ENCODE data around the gene NHERF1. TPM values are rescaled to one million over a fixed set of nuclear protein-coding genes. Genes with fewer than 3 reads are reported as not detected.

Gene NHERF1
- polyA plus RNA-seq, 1 of the 3 experiments (the other 2 are of a cell fraction): 40.1 TPM

- Histone ChIP-seq H3K4me3 (ENCODE audit: low read depth in 2 of 2, low read length in 1 of 2) (no peak overlapping the region), H3K4me2 (no peak overlapping the region), H3F3A (replicated peaks; ENCODE audit: insufficient read depth) (peaks cover 1% of the 10 kb centered on the region), H2AFZ (ENCODE audit: low read depth) (no peak overlapping the region), H3K27ac (ENCODE audit: low read depth in 2 of 2, low read length in 1 of 2) (no peak overlapping the region), H4K20me1 (ENCODE audit: insufficient read depth) (no peaks in the 10 kb centered on the region), H3K9me3 (no peaks in the 10 kb centered on the region), H3K27me3 (ENCODE audit: insufficient read depth) (peaks cover 35% of the 10 kb centered on the region), H3K4me1 (ENCODE audit: control insufficient read depth in 1 of 2, insufficient read depth in 2 of 2, low read depth in 1 of 2, low read length in 1 of 2) (peaks cover 0 to 3% of the 10 kb centered on the region in 2 experiments; a peak in 1 of 4 replicates), H3K9me2 (no peaks in the 10 kb centered on the region), H3K79me2 (ENCODE audit: insufficient read depth) (no peaks in the 10 kb centered on the region), H3K36me3 (replicated peaks in 1 of 2; ENCODE audit: control insufficient read depth in 1 of 2, insufficient read depth in 2 of 2, low read length in 1 of 2) (no peaks in the 10 kb centered on the region), H3K9ac (no peak overlapping the region)
- POLR2A ChIA-PET: interaction anchor here (0.6 kb wide), 1 partner anchor 66 kb away, joined by 3 read pairs; no protein-coding TSS in a partner anchor
- no peak for TF ChIP-seq JUND (IDR thresholded peaks at IDR 0.05)
- no peak for TF ChIP-seq RXRA (IDR thresholded peaks at IDR 0.05; ENCODE audit: borderline replicate concordance, low read depth)
- TF ChIP-seq RAD21 (IDR thresholded peaks at IDR 0.05; ENCODE audit: low read length): no peak
- no peak for TF ChIP-seq SIN3A (IDR thresholded peaks at IDR 0.05; ENCODE audit: borderline replicate concordance, low read depth, low read length)
- TF ChIP-seq FOXJ3 (CRISPR knock-in tag; IDR thresholded peaks at IDR 0.05): no peak
- no peak for TF ChIP-seq REST (IDR thresholded peaks at IDR 0.05; ENCODE audit: low read depth, low read length)
- no peak for TF ChIP-seq USF1 (IDR thresholded peaks at IDR 0.05; ENCODE audit: borderline replicate concordance, low read depth)
- TF ChIP-seq MEF2A (IDR thresholded peaks at IDR 0.05; ENCODE audit: borderline replicate concordance, low read depth): no peak
- no peak for TF ChIP-seq GABPA (IDR thresholded peaks at IDR 0.05; ENCODE audit: low read depth)
- no peak for TF ChIP-seq ZBTB33 (IDR thresholded peaks at IDR 0.05; ENCODE audit: borderline replicate concordance, low read depth)
- TF ChIP-seq POLR2AphosphoS5 (IDR thresholded peaks at IDR 0.05; ENCODE audit: low read depth, low read length): no peak
- TF ChIP-seq RCOR1 (IDR thresholded peaks at IDR 0.05; ENCODE audit: low read length): no peak
- no peak for TF ChIP-seq EP300 (IDR thresholded peaks at IDR 0.05; ENCODE audit: borderline replicate concordance in 1 of 2, low read depth in 1 of 2, low read length in 1 of 2)
- no peak for TF ChIP-seq ELF1 (IDR thresholded peaks at IDR 0.05)
- TF ChIP-seq NRF1 (IDR thresholded peaks at IDR 0.05; ENCODE audit: low read depth, low read length): no peak
- no peak for TF ChIP-seq USF2 (IDR thresholded peaks at IDR 0.05; ENCODE audit: borderline replicate concordance, low read depth, low read length)
- CTCF ChIA-PET: interaction anchor here (0.9 to 8.2 kb wide), 10 partner anchors 28 to 175 kb away, joined by 3 to 301 read pairs (median 8); partner anchors contain the start of gene NAT9
- 83% methylated on average over 11 of the region's 17 CpGs for WGBS (ENCODE audit: low lambda C conversion rate)
- DNase-seq: no peak
Observed at GRCh38 chr17:74740641-74741387, 7.6 kb upstream of the NHERF1 start.

Measured in SK-N-SH (cell line).